SK-MEL-5 (cell line): ENCODE results near the gene SCGB1C2. TPM values are rescaled to one million over a fixed set of nuclear protein-coding genes. Genes with fewer than 3 reads are reported as not detected.

Source experiments
- DNase-seq: peaks from one replicate; pipeline ENCODE4 v3.0.0-alpha.2; 2016; ENCODE audit warnings: low read depth, low spot score
- in situ Hi-C: cut with HindIII; loops from 2 replicates; pipeline ENCODE4 v1.10.0; 2016; ENCODE audit warnings: low sequenced_read_pairs, high pct_unique_total_duplicates, low pct_unique_long_range_greater_than_20kb
- total RNA-seq: library from RNA; depleted of rRNA; stranded (reverse); fragments of >200 nt; shearing (Covaris generic); gene quantifications from 2 replicates; pipeline ENCODE4 v1.2.3, GENCODE V29; 2014

The SCGB1C2 gene
- total RNA-seq, 1 experiment from 2014 or later, result not detected

GRCh38 chr17:146983-147761 is 9.8 kb downstream of the SCGB1C2 start:
- DNase-seq, result no peak
- in situ Hi-C loops, result no loop called here

DNA sequence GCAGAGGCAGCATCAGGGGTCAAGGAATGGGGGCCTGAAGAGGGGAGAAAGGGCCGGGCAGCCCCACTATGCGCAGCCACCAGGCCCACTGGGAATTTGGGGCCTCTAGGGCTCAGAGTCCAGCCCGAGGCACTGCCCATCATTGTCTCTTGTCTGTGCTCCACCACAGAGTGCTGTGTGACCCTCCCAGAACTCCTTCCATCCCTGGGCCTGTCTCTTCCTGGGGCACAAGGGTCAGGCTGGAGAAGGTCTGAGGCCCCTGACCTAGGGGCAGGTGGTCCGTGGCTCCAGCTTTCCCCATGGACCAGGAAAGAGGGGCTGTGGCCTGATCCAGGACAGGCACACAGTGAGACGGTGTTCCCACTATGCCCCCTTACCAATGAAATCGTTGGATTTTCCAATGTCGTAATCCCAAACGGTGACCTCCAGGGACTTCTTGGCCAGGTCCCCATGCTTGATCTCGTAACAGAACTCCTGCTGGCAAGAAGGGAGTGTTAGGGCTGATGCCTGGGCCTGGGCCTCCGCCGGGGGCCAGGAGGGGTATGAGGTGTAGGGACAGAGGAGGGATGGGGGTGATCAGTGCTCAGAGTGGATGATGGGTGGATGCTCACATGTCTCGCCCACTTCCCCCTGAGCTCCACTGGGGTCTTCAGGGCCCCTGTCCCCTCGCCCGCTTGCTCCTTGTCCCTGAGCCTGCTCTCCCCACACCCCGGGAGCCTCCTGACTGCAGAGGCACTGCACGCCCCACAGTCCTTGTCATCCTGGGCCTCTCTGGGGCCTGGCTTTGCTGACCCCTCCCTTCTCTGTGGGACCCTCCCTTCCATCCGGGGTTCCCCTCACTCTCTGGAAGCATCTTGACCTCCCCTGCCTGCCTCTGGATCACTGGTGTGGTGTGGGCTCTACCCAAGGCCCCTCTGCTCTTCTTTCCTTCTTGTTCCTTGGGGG is 10.7 kb downstream of the SCGB1C2 start:
- no peak for DNase-seq
- in situ Hi-C loops, result no loop called here

DNA sequence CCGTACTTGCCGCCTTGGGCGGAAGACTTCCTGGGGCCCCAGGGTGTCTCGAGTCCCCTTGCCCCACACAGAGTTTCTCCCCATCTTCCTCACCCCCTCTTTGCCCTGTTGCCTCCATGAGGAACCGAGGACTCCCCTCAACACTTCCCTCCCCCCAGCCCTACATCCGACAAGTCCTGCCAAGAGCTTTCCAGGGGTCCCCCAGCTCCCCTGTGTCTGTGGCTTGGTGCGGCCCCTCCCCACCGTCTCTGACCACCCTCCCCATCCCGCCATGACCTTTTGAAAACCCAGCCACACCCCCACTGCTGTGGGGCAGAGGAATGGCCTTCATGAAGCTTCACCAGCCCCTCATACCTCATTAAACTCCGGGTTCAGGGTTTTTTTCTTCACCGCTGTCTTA is 11.4 kb downstream of the SCGB1C2 start:
- DNase-seq, result no peak
- in situ Hi-C loops, result no loop called here

DNA sequence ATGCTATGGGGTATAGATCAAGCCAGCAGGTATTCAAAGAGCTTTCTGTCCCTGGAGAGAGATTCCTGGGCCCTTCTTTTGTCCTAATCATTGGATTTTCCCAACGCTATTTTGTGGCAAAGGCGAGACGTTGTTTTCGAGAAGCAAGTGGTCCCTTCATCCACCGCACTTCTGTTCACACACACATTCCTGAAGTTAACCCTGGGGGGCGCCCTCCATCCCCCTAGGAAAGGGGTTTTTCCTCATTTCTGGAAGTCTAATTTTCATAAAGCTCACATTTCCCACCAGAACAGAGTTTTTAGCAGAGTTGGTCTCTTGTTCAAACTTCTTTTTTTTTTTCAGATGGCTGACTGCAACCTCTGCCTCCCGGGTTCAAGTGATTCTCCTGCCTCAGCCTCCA is 11.9 kb downstream of the SCGB1C2 start:
- in situ Hi-C loops, result no loop called here
- DNase-seq, result no peak

DNA sequence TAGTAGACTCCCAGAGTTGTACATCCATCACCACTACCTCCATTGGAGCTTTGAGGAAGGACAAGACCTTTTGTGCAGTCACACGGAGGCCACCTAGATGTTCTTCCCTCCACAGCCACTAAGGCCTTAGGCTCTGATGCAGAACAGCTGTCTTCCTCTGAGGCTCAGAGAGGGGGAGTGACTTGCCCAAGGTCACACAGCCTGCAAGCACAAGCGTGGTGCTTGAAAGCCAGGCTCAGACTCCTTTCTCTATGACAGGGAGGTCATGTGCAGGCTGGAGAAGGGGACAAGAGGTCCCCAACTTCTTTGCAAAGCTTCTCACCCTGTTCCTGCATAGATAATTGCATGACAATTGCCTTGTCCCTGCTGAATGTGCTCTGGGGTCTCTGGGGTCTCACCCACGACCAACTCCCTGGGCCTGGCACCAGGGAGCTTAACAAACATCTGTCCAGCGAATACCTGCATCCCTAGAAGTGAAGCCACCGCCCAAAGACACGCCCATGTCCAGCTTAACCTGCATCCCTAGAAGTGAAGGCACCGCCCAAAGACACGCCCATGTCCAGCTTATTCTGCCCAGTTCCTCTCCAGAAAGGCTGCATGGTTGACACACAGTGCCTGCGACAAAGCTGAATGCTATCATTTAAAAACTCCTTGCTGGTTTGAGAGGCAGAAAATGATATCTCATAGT is 12.7 kb downstream of the SCGB1C2 start:
- in situ Hi-C loops, result no loop called here
- no peak for DNase-seq

DNA sequence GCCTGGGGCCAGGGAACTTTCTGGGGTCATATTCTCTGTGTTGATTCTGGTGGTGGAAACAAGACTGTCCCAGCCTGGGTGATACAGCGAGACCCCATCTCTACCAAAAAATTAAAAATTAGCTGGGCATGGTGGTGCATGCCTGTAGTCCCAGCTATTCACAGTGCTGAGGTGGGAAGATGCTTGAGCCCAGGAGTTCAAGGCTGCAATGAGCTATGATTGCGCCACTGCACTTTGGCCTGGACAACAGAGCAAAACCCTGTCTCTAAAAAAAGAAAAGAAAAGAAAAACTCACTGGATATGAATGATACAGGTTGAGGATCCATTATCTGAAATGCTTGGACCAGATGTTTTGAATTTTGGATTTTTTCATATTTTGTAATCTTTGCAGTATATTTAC is 13.6 kb downstream of the SCGB1C2 start:
- DNase-seq, result no peak
- in situ Hi-C loops, result no loop called here

GRCh38 chr17:151886-152859 is 14.8 kb downstream of the SCGB1C2 start:
- DNase-seq, result no peak
- in situ Hi-C loops, result no loop called here

- no peak for DNase-seq
- in situ Hi-C loops, result no loop called here
Measured at GRCh38 chr17:152860-153420, 15.6 kb downstream of the SCGB1C2 start.

DNA sequence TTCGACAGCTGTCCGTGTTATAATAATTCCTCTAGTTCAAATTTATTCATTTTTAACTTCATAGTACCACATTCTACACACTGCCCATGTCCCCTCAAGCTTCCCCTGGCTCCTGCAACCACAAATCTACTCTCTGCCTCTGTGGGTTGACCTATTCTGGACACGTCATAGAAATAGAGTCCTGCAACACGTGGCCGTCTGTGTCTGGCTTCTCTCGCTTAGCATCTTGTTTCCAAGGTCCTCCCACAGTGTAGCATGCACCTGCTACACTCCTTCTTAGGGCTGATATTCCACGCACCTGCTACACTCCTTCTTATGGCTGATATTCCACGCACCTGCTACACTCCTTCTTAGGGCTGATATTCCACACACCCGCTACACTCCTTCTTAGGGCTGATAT is 16.5 kb downstream of the SCGB1C2 start:
- in situ Hi-C loops, result no loop called here

GRCh38 chr17:155576-155975 is 18.2 kb downstream of the SCGB1C2 start:
- DNase-seq, result no peak
- in situ Hi-C loops, result no loop called here

More for the DNA sequence above, 16.5 kb downstream of the SCGB1C2 start:
- DNase-seq, result no peak

GRCh38 chr17:156094-156621 is 18.8 kb downstream of the SCGB1C2 start:
- in situ Hi-C loops, result no loop called here
- DNase-seq, result no peak

DNA sequence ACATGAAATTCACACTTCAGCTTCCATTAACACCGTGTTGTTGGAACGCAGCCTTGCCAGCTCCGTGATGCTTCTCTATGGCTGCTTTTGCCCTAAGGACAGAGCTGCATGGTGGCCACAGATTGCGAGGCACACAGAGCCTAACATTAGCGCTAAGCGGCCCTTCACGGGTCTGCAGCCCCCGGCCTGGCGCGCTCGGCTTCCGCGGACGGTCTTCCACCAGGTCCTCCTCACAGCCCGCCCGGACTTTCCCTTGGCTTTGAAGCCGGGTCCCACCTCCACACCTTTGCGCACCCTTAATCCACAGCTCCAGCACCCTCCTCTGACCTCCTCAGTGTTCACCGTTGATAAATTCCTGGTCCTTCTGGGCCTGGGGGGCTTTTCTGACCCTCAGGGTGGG is 19.6 kb downstream of the SCGB1C2 start:
- no peak for DNase-seq
- in situ Hi-C loops, result no loop called here

GRCh38 chr17:157901-158300 is 20.5 kb downstream of the SCGB1C2 start:
- in situ Hi-C loops, result no loop called here

DNA sequence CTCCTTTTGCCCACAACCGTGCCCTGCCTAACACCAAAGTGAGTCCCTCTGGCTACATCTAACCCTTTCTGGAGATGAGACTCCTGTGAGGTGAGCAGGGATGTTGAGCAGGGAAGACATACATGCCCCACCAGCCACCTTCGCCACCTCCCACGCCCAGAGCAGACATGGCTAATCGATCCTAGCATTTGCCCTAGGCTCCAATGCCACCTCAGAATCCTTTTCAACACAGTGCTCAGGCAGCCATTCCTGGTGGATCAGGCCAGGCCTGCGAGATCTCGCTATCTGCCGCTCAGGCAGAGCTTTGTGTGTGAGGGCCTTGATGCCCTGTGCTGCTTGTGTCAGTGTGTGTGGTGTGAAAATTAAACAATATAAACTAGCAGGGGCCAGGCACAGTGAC is 21.0 kb downstream of the SCGB1C2 start:
- DNase-seq, result no peak
- in situ Hi-C loops, result no loop called here

More at GRCh38 chr17:157901-158300, 20.5 kb downstream of the SCGB1C2 start:
- DNase-seq, result no peak

GRCh38 chr17:159609-160008 is 22.2 kb downstream of the SCGB1C2 start:
- in situ Hi-C loops, result no loop called here
- no peak for DNase-seq

DNA sequence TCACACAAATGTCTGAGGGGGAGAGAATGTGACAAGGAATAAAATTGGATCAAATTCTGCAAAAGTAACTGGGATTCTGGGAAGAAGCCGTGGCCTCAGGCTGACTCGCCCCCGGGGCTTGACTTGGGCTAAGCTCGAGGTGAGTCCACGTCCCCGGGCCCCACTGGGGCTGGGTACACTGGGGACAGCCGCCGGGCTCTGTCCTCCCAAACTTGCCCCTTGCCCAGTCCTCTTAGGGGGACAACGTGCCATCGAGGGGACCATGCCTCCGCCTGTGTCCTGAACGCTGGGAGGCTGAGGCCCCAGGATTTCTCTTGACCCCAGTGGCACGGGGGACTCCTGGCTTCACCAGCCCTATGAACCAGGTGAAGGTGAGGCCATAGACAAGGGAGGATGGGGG is 23.0 kb downstream of the SCGB1C2 start:
- in situ Hi-C loops, result no loop called here
- no peak for DNase-seq

- no peak for DNase-seq
- in situ Hi-C loops, result no loop called here
Measured at GRCh38 chr17:161481-161880, 24.1 kb downstream of the SCGB1C2 start.
